IPS-18a (cell line): ENCODE data around the gene GOLT1B.

ENCODE experiments used
- H3K27ac ChIP-seq: one replicate; pipeline ENCODE4 v1.5.1; 2013; ENCODE audit warnings: low read length
- H3K27me3 ChIP-seq: one replicate; pipeline ENCODE4 v1.6.1; 2013; ENCODE audit warnings: mild to moderate bottlenecking, low read length; ENCODE audit not compliant: control insufficient read depth, insufficient read depth
- H3K36me3 ChIP-seq: one replicate; pipeline ENCODE4 v1.6.1; 2013; ENCODE audit warnings: low read depth, low read length; ENCODE audit not compliant: control insufficient read depth
- H3K4me1 ChIP-seq: one replicate; pipeline ENCODE4 v1.6.1; 2013; ENCODE audit warnings: low read depth, low read length; ENCODE audit not compliant: control insufficient read depth
- H3K4me3 ChIP-seq: one replicate; pipeline ENCODE4 v1.5.1; 2013; ENCODE audit warnings: low read length
- H3K9ac ChIP-seq: one replicate; pipeline ENCODE4 v1.6.1; 2013; ENCODE audit warnings: mild to moderate bottlenecking, low read length, moderate library complexity
- H3K9me3 ChIP-seq: one replicate; pipeline ENCODE4 v1.6.1; 2013; ENCODE audit warnings: low read depth, low read length; ENCODE audit not compliant: control insufficient read depth

GOLT1B gene

DNA sequence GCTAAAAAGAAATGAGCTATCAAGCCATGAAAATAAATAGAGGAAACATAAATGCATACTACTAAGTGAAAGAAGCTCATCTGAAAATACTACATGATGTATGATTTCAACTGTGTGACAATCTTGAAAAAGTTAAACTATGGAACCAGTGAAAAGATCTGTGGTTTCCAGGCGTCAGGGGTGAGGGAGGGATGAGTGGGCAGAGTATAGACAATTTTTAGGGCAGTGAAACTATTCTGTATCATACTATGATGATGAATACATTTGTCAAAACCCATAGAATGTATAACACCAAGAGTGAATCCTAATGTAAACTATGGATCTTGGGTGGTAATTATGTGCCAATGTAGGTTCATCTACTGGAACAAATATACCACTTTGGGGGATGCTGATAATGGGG lies 45.8 kb downstream of the GOLT1B start:
- Histone ChIP-seq H3K9me3 (no peaks in the 10 kb centered on the region), H3K4me3 (no peak overlapping the region), H3K4me1 (no peaks in the 10 kb centered on the region), H3K27me3 (no peaks in the 10 kb centered on the region), H3K9ac (no peak overlapping the region), H3K27ac (no peak overlapping the region), H3K36me3 (no peaks in the 10 kb centered on the region)

DNA sequence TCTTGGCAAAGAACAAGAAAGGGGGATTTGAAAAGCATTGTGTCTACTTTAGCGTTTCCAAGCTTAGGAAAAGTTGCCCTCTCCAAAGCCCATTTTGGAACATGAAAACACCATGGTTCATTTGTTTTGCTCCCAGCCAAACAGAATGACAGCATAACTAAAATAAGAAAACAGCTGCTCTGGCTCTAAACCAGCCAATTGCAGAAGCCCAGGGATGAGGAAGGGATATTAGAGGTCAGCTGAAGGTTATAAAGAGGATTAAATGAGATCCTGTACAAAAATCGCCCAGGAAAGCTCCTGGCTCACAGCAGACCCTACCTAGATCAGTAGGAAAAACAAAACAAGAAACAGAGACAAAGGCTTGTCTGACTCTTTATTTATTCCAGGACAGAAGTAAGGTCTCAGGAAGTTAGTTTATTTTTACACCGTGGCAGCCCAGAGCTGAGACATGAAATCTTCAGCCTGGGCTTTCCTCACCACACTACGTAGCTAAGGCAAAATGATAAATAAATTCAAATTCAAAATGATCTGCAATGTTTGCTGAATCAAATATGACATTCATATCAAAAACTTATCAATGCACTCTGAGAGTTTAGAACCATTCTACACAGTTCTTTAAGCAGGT lies 50.4 kb downstream of the GOLT1B start:
- no peak overlapping the region for H3K9ac ChIP-seq
- no peaks in the 10 kb centered on the region for H3K36me3 ChIP-seq
- H3K27ac ChIP-seq, result no peak overlapping the region
- H3K27me3 ChIP-seq, result no peaks in the 10 kb centered on the region
- H3K4me3 ChIP-seq, result no peak overlapping the region
- H3K9me3 ChIP-seq, result no peaks in the 10 kb centered on the region
- no peaks in the 10 kb centered on the region for H3K4me1 ChIP-seq

DNA sequence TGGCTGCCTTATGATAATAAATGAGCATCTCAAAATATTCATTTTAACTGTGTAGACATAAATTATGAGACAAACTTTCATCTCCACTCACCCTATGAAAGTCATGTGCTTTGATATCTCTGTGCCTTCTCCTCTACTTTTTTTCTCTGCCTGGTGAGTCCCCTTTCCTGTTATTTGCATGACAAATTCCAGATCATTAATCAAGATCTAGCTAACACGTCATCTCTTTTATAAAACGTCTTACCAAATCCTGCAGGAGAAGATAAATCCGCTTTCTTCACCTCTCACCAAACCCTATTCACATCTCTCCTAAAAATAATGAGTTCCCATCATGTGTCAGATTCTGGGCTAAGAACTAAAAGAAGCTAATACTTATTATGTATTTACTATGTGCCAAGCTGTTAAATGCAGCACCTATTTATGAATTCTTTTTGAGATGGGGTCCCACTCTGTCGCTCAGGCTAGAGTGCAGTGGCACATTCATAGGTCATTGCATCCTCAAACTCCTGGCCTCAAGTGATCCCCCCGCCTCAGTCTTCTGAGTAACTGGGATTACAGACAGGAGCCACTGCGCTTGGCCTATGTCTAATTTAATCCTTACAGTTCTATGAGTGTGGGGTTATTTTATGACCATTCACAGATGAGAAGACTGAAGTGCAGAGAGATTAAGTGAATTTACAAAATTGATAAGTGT lies 51.2 kb downstream of the GOLT1B start:
- Histone ChIP-seq H3K27me3 (no peaks in the 10 kb centered on the region), H3K9me3 (no peaks in the 10 kb centered on the region), H3K4me1 (no peaks in the 10 kb centered on the region), H3K36me3 (no peaks in the 10 kb centered on the region), H3K9ac (no peak overlapping the region), H3K27ac (no peak overlapping the region), H3K4me3 (no peak overlapping the region)

DNA sequence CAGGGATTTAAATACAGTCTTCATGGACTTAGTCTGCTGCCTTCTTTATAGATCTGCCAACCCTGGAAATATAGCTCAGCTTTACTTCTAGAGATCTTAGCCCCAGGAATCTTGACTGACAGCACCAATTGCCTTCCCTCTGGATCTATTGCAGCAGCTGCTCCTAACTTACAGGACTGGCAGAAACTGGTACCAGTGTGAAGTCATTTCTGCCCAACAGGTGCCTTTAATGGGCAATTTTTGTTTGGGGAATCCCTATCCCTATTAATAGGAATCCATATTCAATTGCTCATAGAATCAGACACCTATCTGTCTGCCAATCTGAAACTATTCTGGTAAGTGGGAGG lies 51.7 kb downstream of the GOLT1B start:
- H3K27ac ChIP-seq, result no peak overlapping the region
- no peaks in the 10 kb centered on the region for H3K9me3 ChIP-seq
- no peak overlapping the region for H3K9ac ChIP-seq
- no peak overlapping the region for H3K4me3 ChIP-seq
- no peaks in the 10 kb centered on the region for H3K4me1 ChIP-seq
- no peaks in the 10 kb centered on the region for H3K27me3 ChIP-seq
- H3K36me3 ChIP-seq, result no peaks in the 10 kb centered on the region

DNA sequence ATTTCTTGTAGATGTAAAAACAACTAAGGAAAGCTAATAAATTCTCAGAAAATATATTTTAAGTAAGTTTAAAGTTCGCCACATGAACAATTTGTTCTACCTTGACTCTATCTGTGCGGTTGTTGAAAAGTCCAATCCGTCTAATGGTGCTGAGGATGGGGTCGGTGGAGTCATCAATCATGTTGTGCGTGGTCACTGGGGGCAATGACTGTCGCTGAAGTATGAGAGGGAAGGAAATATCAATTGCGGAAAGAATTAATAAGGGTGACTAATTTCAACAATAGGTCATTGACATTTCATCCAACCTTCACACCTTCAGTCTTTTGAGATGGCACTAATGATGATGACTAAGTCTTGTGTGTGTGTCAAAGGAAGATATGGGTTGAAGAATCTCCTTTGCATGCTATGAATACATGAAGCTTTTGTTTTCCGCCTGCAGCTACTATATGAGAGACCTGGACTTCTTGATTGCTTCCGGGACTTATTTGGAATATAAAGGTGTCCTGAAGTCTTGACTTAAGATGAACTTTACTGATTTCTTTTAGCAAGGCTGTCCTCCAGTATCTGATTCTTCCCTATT lies 56.6 kb downstream of the GOLT1B start:
- H3K27ac ChIP-seq, result no peak overlapping the region
- H3K4me1 ChIP-seq, result no peaks in the 10 kb centered on the region
- no peaks in the 10 kb centered on the region for H3K27me3 ChIP-seq
- no peaks in the 10 kb centered on the region for H3K36me3 ChIP-seq
- no peaks in the 10 kb centered on the region for H3K9me3 ChIP-seq
- H3K4me3 ChIP-seq, result no peak overlapping the region
- no peak overlapping the region for H3K9ac ChIP-seq

DNA sequence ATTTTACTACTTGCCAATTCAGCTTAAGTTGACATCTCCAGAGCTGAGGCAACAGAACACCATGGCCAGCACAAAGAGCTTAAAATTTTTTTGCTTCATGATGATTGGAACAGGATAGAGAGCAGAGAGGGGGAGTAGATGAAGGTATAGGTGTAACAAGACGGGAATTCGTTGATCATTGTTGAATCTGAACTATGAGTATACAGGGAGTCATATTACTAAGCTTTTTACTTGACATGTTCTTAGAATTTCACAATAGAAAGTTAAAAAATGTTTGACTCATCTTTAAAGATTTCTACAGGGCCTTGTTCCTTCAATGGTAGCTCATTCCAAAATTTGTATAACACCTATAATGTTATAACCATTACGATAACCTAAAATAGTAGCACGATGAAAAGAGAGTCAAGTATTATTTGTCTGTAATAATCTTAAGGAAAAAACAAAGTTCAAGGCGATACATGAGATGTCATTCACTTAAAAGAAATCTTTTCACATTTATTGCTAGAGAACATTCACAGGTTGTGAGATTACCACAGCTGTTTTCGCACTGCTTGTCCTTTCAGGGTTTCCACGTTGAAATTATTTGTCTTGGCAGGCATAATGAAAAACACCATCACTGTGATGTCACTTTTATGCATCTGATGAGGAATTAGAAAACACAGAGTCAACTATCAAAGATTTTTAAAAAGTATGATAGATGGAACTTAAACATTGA lies 58.4 kb downstream of the GOLT1B start:
- no peaks in the 10 kb centered on the region for H3K4me1 ChIP-seq
- no peaks in the 10 kb centered on the region for H3K9me3 ChIP-seq
- no peaks in the 10 kb centered on the region for H3K36me3 ChIP-seq
- no peak overlapping the region for H3K4me3 ChIP-seq
- H3K27me3 ChIP-seq, result no peaks in the 10 kb centered on the region
- H3K9ac ChIP-seq, result no peak overlapping the region
- no peak overlapping the region for H3K27ac ChIP-seq

DNA sequence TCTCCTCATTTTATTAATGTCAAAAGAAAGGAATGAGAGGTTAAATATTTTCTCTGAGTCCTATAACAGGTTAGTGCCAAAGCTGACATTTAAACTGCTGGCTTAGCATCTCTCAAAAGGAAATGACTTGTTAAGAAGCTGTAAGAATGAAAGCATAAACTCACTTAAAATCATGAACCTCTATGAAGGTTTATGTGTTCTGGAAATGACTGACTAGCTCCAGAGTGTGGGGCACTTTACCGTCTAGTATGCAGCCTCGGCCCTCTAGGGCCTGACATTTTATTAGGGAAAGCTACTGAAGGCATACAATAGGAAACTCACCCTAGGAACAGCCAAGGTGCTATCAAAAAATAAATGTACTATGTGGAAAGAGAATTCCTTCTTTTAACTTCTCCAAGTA lies 59.6 kb downstream of the GOLT1B start:
- Histone ChIP-seq H3K27me3 (no peaks in the 10 kb centered on the region), H3K9ac (no peak overlapping the region), H3K9me3 (no peaks in the 10 kb centered on the region), H3K27ac (no peak overlapping the region), H3K4me3 (no peak overlapping the region), H3K36me3 (no peaks in the 10 kb centered on the region), H3K4me1 (no peaks in the 10 kb centered on the region)

DNA sequence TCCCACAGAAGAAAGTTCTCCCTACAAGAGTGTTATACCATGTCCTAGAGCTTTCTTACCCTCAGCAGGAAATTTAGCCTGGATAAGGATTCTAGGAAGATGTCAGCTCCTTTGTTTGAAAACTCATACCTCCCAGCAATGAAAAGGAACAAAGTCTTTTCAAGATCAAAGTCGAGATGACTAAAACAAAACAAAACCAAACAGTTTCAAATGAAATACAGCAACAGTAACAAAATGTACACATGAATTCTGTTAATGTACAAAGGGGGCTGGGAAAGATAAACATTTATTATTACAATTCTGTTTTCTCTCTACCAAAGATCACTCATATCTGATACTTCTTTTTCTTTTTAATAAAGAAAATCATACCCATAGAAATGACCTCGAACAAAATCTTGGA lies 61.3 kb downstream of the GOLT1B start:
- H3K4me3 ChIP-seq, result no peak overlapping the region
- no peak overlapping the region for H3K9ac ChIP-seq
- H3K27me3 ChIP-seq, result no peaks in the 10 kb centered on the region
- no peaks in the 10 kb centered on the region for H3K4me1 ChIP-seq
- H3K27ac ChIP-seq, result no peak overlapping the region
- no peaks in the 10 kb centered on the region for H3K36me3 ChIP-seq
- no peaks in the 10 kb centered on the region for H3K9me3 ChIP-seq

DNA sequence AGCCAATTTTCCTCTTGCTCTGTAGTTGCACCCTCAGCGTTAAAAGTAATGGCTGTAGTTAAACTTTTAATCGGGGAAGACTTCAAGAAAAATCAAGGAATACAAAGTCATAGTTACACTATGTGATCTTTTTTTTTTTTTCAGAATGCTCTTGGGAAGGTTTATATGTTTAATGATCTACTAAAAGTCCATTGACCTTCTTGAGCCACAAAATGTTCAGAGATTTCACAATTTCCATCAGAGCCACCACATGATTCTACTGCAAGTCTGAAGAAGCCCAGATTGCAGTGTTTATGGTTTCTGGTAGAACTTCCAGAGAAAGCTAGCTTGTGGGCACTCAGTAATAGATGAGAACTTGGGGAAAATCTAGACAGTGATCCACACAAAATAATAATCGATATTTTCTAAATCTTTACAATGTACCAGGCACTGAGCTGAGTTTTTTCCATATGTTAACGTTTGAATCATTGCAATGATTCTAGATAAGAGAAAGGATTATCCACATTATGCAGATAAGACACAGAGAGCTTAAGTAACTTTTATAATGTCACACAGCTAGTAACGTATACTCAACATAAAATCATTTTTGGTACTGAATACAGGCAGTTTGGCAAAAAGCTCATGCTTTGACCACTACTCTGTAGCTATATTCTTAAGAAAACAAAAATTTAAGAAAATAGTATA lies 64.8 kb downstream of the GOLT1B start:
- Histone ChIP-seq H3K27ac (no peak overlapping the region), H3K4me3 (no peak overlapping the region), H3K9me3 (no peaks in the 10 kb centered on the region), H3K9ac (no peak overlapping the region), H3K27me3 (no peaks in the 10 kb centered on the region), H3K4me1 (no peaks in the 10 kb centered on the region), H3K36me3 (no peaks in the 10 kb centered on the region)

DNA sequence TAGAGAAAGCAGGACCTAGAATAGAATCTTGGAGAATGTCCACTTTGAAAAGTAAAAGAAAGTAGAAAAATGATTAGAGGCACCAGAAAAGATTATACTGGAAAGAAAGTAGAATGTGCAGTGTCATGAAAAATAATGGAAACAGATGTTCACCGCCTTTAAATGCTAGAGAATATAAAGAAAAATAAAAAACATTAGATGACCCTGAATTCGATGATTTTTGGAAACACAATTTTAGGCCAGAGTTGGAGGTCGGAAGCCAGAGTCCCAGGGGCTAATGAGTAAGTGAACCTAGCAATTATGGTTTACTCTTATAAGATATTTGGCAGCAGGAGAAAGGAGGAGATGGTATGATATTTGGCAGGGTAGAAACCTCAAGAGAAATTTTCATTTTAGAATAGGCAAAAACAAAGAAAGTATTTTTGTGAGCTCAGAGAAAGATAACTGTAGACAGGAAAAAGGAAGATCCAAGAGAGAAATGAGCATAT lies 65.4 kb downstream of the GOLT1B start:
- Histone ChIP-seq H3K27ac (no peak overlapping the region), H3K4me3 (no peak overlapping the region), H3K4me1 (no peaks in the 10 kb centered on the region), H3K36me3 (no peaks in the 10 kb centered on the region), H3K9ac (no peak overlapping the region), H3K27me3 (no peaks in the 10 kb centered on the region), H3K9me3 (no peaks in the 10 kb centered on the region)
